Skin of body (tissue), 2 donors: Measurements from ENCODE around the gene DDX27. TPM values are rescaled to one million over a fixed set of nuclear protein-coding genes. Genes with fewer than 3 reads are reported as not detected.
A peak's percentile ranks its signal among the peaks of the same experiment; 100 is the strongest.

Source experiments
- DNase-seq: peaks from one replicate; lab custom pipeline; 2025; lab: John Stamatoyannopoulos, UW
- total RNA-seq: library from RNA; depleted of rRNA; stranded (reverse); fragments of >200 nt; gene quantifications from one replicate; pipeline ENCODE4 v1.2.3, GENCODE V29; 2014

The DDX27 gene
- total RNA-seq, 1 donor from 2014 or later: 22.7 TPM

GRCh38 chr20:49276961-49277785 lies 58.0 kb downstream of the DDX27 start:
- DNase-seq: no peak

- no peak for DNase-seq
These were observed 58.5 kb downstream of the DDX27 start for GRCh38 chr20:49277786-49278035.

- DNase-seq: peak; percentile 98
These were observed 59.0 kb downstream of the DDX27 start, which contains the start of gene ZNFX1 for GRCh38 chr20:49278036-49278817. ZNFX1 (minus strand) TSS chr20:49278057; CDS start chr20:49275839, 2,218 bp downstream.

- no peak for DNase-seq
These were observed 59.8 kb downstream of the DDX27 start for GRCh38 chr20:49278818-49279676.

- no peak for DNase-seq
These were observed 60.7 kb downstream of the DDX27 start for GRCh38 chr20:49279677-49280462.

- DNase-seq: no peak
These were observed 61.3 kb downstream of the DDX27 start for GRCh38 chr20:49280463-49281058.

GRCh38 chr20:49281059-49281912 lies 62.1 kb downstream of the DDX27 start:
- DNase-seq: no peak

GRCh38 chr20:49281913-49282467 lies 62.8 kb downstream of the DDX27 start:
- DNase-seq: no peak

- no peak for DNase-seq
These were observed 63.5 kb downstream of the DDX27 start for GRCh38 chr20:49282584-49283171.

- no peak for DNase-seq
These were observed 64.0 kb downstream of the DDX27 start for GRCh38 chr20:49283176-49283702.

GRCh38 chr20:49283703-49284625 lies 64.7 kb downstream of the DDX27 start:
- DNase-seq: no peak

- DNase-seq: no peak
These were observed 65.6 kb downstream of the DDX27 start for GRCh38 chr20:49284818-49285217.

GRCh38 chr20:49285233-49285668 lies 66.0 kb downstream of the DDX27 start:
- no peak for DNase-seq

GRCh38 chr20:49285813-49286494 lies 66.7 kb downstream of the DDX27 start:
- no peak for DNase-seq

- DNase-seq: no peak
These were observed 67.7 kb downstream of the DDX27 start for GRCh38 chr20:49286689-49287551.
